MV-4-11 (cell line): Measurements from ENCODE around the gene DNAAF2.
"Not testable (repeated sequence)": the region's sequence is repeated elsewhere in the genome, so short reads cannot be mapped to it uniquely, and the experiment has no call there.

ENCODE experiments used
- DNase-seq: peaks from one replicate; lab custom pipeline; 2025; lab: John Stamatoyannopoulos, UW

DNAAF2 gene

GRCh38 chr14:49622022-49622607, 12.9 kb downstream of the DNAAF2 start:
- no peak for DNase-seq

GRCh38 chr14:49621114-49621881, 13.7 kb downstream of the DNAAF2 start:
- peak; percentile 74 for DNase-seq

DNA sequence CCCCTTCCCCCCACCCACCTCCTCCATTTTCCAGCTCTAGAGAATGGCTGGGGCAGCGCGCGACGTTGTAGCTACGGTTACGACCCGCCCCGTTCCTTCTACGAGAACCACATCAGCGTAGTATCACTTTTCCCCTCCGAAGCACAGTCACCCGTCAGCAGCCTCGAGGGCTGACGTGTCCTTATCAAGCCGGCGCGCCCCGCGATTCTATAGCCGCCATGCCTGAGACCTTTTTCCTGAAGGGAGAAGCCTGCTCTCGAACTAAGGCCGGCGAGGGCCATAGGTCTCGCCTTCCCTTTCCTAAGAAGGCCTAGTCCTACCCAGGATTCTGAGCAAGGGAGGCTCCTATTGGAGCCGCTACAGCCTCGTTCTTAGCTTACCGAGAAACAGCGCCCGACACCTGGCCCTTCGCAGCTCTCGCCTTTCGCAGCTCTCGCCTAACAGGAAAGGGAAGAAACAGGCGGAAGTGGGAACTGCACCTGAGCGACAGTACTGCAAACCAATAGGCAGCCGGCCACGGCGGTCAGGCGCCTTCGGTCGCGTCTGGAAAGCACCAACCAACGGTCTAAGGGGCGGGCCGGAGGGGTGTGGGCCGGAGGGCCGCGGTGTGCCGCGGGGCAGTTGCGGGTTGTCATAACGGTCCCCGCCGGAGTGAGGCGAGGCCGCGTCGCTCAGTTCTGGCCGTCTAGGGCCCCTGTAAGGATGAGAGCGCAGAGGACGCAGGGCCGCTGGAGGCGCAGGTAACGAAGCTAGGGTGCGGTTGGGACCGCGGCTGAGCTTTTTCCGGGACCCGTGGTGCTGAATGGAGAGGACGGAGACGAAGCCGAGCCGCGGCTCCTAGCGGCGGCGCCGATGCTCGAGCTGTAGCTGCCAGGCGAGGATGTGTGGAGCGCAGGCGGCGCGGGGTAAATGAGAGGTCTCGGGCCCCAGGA, 14.6 kb downstream of the DNAAF2 start, which contains the start of the genes MGAT2 and RPL36AL:
Gene MGAT2 (plus strand): TSS at position 618 of the 932 bp plus-strand sequence. CDS start 470 bp downstream, outside the sequence.
Gene RPL36AL (minus strand): TSS at position 445 of the 932 bp plus-strand sequence. CDS start 1,522 bp downstream, outside the sequence.
- peak; percentile 97 for DNase-seq

DNA sequence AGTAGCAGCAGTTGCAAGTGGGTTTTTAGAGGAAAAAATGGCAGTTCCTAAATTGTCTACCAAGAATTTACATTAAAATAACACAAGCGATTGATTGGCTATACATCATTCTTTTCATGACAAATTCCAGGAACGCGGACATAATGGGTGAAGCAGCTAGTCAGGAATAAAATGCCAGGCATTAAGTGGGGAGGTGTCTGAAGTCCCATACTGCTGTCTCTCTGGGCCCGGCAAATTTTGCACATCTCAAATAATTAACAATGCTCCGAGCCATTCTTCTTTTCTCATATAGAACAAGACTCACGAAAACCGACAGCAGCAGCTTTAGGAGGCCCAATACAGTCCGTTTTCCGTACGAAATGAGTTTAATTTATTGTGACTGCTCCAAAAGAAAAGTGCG, 15.3 kb downstream of the DNAAF2 start:
- DNase-seq, result no peak

DNA sequence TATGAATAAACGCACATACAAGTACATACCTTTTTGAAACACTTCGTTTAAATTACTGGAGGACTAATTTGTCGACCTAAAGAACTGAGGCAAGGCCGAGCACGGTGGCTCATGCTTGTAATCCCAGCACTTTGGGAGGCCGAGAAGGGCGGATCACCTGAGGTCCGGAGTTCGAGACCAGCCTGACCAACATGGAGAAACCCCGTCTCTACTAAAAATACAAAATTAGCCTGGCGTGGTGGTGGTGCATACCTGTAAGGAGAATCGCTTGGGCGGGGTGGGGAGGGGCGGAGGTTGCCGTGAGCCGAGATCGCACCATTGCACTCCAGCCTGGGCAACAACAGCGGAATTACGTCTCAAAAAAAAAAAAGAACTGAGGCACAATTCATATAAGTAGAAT, 15.8 kb downstream of the DNAAF2 start:
- not testable (repeated sequence) for DNase-seq

DNA sequence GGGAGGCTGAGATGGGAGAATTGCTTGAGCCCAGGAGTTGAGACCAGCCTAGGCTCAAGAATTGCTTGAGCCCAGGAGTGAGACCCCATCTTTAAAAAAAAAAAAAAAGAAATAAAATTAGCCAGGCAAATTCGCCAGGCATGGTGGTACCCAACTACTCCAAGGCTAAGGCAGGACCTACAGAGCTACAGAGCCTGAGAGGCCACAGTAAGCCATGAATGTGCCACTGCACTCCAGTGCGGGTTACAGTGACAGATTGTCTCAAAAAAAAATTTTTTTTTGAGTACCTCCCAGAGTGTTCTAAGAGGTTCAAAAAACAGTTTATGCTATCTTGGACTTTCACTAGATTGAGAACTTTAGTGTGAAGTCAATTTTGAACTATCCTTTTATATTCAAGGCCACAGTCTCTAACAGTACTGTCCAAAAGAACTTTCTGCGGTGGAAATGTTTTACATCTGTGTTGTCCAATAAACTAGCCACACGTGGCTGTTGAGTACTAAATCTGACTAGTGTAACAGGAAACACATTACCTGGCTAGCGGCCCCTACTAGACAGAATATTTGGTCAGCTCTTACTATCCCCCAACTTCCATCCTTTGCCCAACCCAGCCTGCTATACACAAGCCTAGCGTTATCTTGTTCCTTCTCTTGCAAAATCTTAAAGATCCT, 17.1 kb downstream of the DNAAF2 start:
- peak; percentile 36 for DNase-seq

DNA sequence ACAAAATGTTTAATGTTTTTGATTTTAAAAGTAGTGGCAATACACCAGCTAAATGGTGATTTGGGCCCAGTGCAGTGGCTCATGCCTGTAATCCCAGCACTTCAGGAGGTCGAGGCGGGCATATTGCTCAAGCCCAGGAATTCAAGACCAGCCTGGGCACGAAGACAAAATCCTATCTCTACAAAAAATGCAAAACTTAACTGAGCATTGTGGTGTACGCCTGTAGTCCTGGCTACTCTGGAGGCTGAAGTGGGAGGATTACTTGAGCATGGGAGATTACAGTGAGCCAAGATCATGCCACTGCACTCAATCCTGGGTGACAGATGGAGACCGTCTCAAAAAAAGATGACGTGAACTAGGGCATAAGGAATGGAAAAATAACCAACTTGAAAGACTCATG, 19.3 kb downstream of the DNAAF2 start:
- no peak for DNase-seq

DNA sequence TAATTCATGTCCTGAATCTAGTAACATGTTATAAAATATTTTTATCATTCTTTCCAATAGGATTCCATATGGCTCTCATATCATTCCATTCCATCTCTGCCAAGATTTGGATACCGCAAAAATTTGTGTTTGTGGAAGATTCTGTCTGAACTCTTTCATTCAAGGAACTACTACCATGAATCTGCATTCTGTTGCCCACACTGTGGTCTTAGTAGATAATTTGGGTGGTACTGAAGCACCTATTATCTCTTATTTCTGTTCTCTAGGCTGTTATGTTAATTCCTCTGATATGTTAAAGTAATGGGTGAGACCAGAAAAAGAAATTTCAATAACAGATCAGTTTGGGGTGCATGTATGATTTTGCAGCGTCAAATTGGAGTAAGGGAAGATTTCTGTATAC, 20.8 kb downstream of the DNAAF2 start:
- no peak for DNase-seq

GRCh38 chr14:49612671-49613070, 22.4 kb downstream of the DNAAF2 start:
- no peak for DNase-seq

- DNase-seq, result no peak
These were observed 22.8 kb downstream of the DNAAF2 start for GRCh38 chr14:49612251-49612650.

DNA sequence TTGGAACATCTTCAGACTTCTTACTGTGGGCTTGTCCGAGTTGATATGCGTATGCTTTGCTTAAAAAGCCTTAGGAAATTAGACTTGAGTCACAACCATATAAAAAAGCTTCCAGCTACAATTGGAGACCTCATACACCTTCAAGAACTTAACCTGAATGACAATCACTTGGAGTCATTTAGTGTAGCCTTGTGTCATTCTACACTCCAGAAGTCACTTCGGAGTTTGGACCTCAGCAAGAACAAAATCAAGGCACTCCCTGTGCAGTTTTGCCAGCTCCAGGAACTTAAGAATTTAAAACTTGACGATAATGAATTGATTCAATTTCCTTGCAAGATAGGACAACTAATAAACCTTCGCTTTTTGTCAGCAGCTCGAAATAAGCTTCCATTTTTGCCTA, 27.5 kb downstream of the DNAAF2 start:
- DNase-seq, result no peak

DNA sequence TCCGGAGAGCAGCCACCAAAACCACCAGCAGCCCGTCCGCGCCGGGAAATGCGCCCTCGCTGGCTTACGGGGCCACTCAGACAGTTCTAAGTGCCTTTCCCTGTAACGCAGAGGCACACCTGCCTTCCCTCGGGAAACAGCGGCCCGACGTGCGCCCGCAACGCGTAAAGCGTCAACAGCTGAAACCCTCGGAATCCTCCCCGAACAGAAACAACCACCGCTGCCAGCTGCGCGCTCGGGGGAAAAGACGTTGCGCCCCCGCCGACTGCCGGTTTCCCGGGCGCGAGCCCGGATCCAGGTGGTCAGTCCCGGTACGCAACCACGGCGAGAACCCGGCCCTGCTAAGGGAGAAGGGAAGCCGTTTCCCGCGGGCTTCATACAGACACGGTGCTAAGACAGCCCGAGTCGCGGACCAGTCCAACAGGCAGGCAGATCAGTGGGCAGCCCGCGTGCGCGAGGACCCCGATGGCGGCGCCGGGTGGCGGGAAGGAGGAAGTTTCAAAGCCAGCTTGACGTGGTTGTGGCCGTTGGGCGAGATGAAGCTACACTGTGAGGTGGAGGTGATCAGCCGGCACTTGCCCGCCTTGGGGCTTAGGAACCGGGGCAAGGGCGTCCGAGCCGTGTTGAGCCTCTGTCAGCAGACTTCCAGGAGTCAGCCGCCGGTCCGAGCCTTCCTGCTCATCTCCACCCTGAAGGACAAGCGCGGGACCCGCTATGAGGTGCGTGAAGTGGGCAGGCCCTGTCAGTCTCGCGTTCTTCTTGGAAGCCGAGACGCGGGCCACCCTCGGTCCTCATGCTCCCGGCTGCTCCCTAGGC, 36.4 kb downstream of the DNAAF2 start, which contains the start of gene LRR1:
Gene LRR1 (plus strand): TSS at position 456 of the 816 bp plus-strand sequence. CDS start 81 bp downstream, at position 537.
- peak; percentile 83 for DNase-seq

DNA sequence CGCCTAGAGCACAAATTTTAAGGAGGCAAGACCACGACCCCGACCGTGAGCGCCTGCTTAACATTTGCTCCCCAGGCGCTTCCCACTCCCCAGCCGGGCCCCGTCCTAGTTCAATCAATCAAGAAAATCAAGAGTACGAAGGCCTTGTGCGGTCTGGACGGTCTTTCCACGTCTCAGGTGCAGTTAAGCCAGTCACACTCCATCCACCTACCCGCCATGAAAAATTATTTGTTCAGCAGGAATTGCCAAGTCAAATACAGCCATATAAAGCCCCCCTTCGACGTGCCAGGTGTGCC, 36.9 kb downstream of the DNAAF2 start:
- DNase-seq, result no peak

- DNase-seq, result no peak
These were observed 40.5 kb downstream of the DNAAF2 start for GRCh38 chr14:49594347-49595091.

DNA sequence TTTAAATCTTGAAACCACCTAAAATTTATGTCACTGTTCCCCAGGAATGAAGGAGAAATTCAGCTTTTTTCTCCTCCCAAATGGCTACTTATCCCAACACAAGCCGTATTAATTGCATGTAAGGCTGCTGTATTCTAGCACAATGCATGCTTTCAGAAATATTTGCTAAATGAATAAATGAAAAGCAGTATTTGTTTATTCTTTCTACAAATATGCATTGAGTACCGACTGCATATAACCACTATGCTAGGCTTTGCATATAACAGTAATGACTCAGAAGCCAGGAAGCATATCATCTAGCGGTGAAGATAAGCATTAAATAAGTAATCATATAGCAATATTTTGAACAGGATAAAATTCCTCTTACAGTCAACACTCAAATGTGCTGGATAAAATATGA, 42.0 kb downstream of the DNAAF2 start:
- no peak for DNase-seq

GRCh38 chr14:49589387-49589786, 45.7 kb downstream of the DNAAF2 start:
- no peak for DNase-seq

DNA sequence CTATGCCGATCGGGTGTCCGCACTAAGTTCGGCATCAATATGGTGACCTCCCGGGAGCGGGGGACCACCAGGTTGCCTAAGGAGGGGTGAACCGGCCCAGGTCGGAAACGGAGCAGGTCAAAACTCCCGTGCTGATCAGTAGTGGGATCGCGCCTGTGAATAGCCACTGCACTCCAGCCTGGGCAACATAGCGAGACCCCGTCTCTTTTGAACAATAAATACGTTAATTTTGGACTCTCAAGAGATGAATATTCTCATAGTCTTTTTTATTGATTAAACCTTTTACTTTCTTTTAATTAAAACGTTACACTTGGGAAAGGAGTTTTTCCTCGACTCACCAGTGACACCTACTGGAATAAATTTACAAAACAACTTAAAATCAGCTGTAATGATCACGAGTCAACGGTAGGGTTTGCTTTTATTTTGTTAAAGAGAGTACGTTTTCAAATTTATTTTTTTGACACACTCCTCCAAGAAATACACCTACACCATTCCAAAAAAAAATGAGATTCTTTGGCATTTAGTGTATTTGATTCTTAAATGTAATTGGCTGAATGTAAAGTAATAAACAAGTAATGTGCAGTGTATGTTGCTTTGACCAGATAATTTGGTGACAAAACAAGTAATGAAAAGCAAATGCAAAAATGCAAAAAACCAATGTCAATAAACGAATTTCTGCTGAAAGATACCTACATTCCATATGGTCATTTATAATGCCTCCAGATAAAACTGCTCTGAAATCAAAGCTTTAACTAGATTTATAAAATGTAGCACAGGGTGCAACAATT, 48.2 kb downstream of the DNAAF2 start:
- peak; percentile 86 for DNase-seq

- peak; percentile 100 for DNase-seq
These were observed 49.0 kb downstream of the DNAAF2 start, which contains the start of gene RPS29 for GRCh38 chr14:49585803-49586672. RPS29 (minus strand) TSS chr14:49586380; CDS start chr14:49586346, 34 bp downstream.
